ENCODE measurements around the gene ZFYVE16.
"Not testable (repeated sequence)": the region's sequence is repeated elsewhere in the genome, so short reads cannot be mapped to it uniquely, and the experiment has no call there.

Gene ZFYVE16

GRCh38 chr5:80389580-80389979 is 18.3 kb upstream of the ZFYVE16 start:
- Histone ChIP-seq H3K9me3 (ENCODE audit: control insufficient read depth, low read depth, low read length) (no peaks in the 10 kb centered on the region), H3K4me1 (ENCODE audit: control insufficient read depth, low read depth, low read length) (no peaks in the 10 kb centered on the region), H3K36me3 (ENCODE audit: control insufficient read depth, low read depth, low read length) (no peaks in the 10 kb centered on the region), H3K4me3 (ENCODE audit: low read length) (no peak overlapping the region), H3K27me3 (ENCODE audit: control insufficient read depth, insufficient read depth, low read length) (no peaks in the 10 kb centered on the region), H3K27ac (ENCODE audit: low read length) (no peak overlapping the region), H3K9ac (ENCODE audit: low read length) (no peak overlapping the region)

- not testable (repeated sequence) for H3K36me3 ChIP-seq (ENCODE audit: control insufficient read depth, low read depth, low read length); H3K27ac ChIP-seq (ENCODE audit: low read length); H3K4me1 ChIP-seq (ENCODE audit: control insufficient read depth, low read depth, low read length); H3K4me3 ChIP-seq (ENCODE audit: low read length); H3K27me3 ChIP-seq (ENCODE audit: control insufficient read depth, insufficient read depth, low read length); H3K9me3 ChIP-seq (ENCODE audit: control insufficient read depth, low read depth, low read length); H3K9ac ChIP-seq (ENCODE audit: low read length)
Measured at GRCh38 chr5:80390413-80390812, 17.5 kb upstream of the ZFYVE16 start.

- H3K9me3 ChIP-seq (ENCODE audit: control insufficient read depth, low read depth, low read length); H3K36me3 ChIP-seq (ENCODE audit: control insufficient read depth, low read depth, low read length); H3K4me3 ChIP-seq (ENCODE audit: low read length); H3K27ac ChIP-seq (ENCODE audit: low read length); H3K9ac ChIP-seq (ENCODE audit: low read length); H3K4me1 ChIP-seq (ENCODE audit: control insufficient read depth, low read depth, low read length); H3K27me3 ChIP-seq (ENCODE audit: control insufficient read depth, insufficient read depth, low read length): not testable (repeated sequence)
Measured at GRCh38 chr5:80391267-80391666, 16.6 kb upstream of the ZFYVE16 start.

GRCh38 chr5:80399526-80400239 is 8.2 kb upstream of the ZFYVE16 start:
- Histone ChIP-seq H3K27ac (ENCODE audit: low read length) (no peak overlapping the region), H3K36me3 (ENCODE audit: control insufficient read depth, low read depth, low read length) (no peaks in the 10 kb centered on the region), H3K27me3 (ENCODE audit: control insufficient read depth, insufficient read depth, low read length) (no peaks in the 10 kb centered on the region), H3K9ac (ENCODE audit: low read length) (no peak overlapping the region), H3K4me1 (ENCODE audit: control insufficient read depth, low read depth, low read length) (no peaks in the 10 kb centered on the region), H3K9me3 (ENCODE audit: control insufficient read depth, low read depth, low read length) (no peaks in the 10 kb centered on the region), H3K4me3 (ENCODE audit: low read length) (no peak overlapping the region)

GRCh38 chr5:80400368-80400767 is 7.5 kb upstream of the ZFYVE16 start:
- not testable (repeated sequence) for H3K9me3 ChIP-seq (ENCODE audit: control insufficient read depth, low read depth, low read length); H3K9ac ChIP-seq (ENCODE audit: low read length); H3K27me3 ChIP-seq (ENCODE audit: control insufficient read depth, insufficient read depth, low read length); H3K36me3 ChIP-seq (ENCODE audit: control insufficient read depth, low read depth, low read length); H3K4me1 ChIP-seq (ENCODE audit: control insufficient read depth, low read depth, low read length); H3K4me3 ChIP-seq (ENCODE audit: low read length); H3K27ac ChIP-seq (ENCODE audit: low read length)

- Histone ChIP-seq H3K9me3 (ENCODE audit: control insufficient read depth, low read depth, low read length) (no peaks in the 10 kb centered on the region), H3K27ac (ENCODE audit: low read length) (no peak overlapping the region)
Measured at GRCh38 chr5:80403782-80404181, 4.1 kb upstream of the ZFYVE16 start.

GRCh38 chr5:80406980-80407734 is 707 bp upstream of the ZFYVE16 start:
- H3K27me3 ChIP-seq (ENCODE audit: control insufficient read depth, insufficient read depth, low read length), result no peaks in the 10 kb centered on the region
- peak overlapping the region; percentile 35 for H3K27ac ChIP-seq (ENCODE audit: low read length)
- H3K36me3 ChIP-seq (ENCODE audit: control insufficient read depth, low read depth, low read length), result peaks cover 3% of the 10 kb centered on the region
- peak overlapping the region; percentile 98 for H3K4me3 ChIP-seq (ENCODE audit: low read length)
- peak overlapping the region; percentile 80 for H3K9ac ChIP-seq (ENCODE audit: low read length)
- H3K4me1 ChIP-seq (ENCODE audit: control insufficient read depth, low read depth, low read length), result peaks cover 10% of the 10 kb centered on the region
- no peaks in the 10 kb centered on the region for H3K9me3 ChIP-seq (ENCODE audit: control insufficient read depth, low read depth, low read length)

More at GRCh38 chr5:80403782-80404181, 4.1 kb upstream of the ZFYVE16 start:
- Histone ChIP-seq H3K4me3 (ENCODE audit: low read length) (no peak overlapping the region), H3K36me3 (ENCODE audit: control insufficient read depth, low read depth, low read length) (no peaks in the 10 kb centered on the region), H3K27me3 (ENCODE audit: control insufficient read depth, insufficient read depth, low read length) (no peaks in the 10 kb centered on the region), H3K9ac (ENCODE audit: low read length) (no peak overlapping the region), H3K4me1 (ENCODE audit: control insufficient read depth, low read depth, low read length) (no peaks in the 10 kb centered on the region)

GRCh38 chr5:80408484-80409366 is 861 bp downstream of the ZFYVE16 start:
- Histone ChIP-seq H3K4me3 (ENCODE audit: low read length) (peak overlapping the region; percentile 98), H3K9ac (ENCODE audit: low read length) (peak overlapping the region; percentile 80), H3K27ac (ENCODE audit: low read length) (no peak overlapping the region), H3K36me3 (ENCODE audit: control insufficient read depth, low read depth, low read length) (peaks cover 3% of the 10 kb centered on the region), H3K27me3 (ENCODE audit: control insufficient read depth, insufficient read depth, low read length) (no peaks in the 10 kb centered on the region), H3K9me3 (ENCODE audit: control insufficient read depth, low read depth, low read length) (no peaks in the 10 kb centered on the region), H3K4me1 (ENCODE audit: control insufficient read depth, low read depth, low read length) (peaks cover 10% of the 10 kb centered on the region)

GRCh38 chr5:80409367-80409966 is 1.6 kb downstream of the ZFYVE16 start:
- Histone ChIP-seq H3K36me3 (ENCODE audit: control insufficient read depth, low read depth, low read length) (peaks cover 3% of the 10 kb centered on the region), H3K9ac (ENCODE audit: low read length) (peak overlapping the region; percentile 80), H3K27ac (ENCODE audit: low read length) (no peak overlapping the region), H3K4me1 (ENCODE audit: control insufficient read depth, low read depth, low read length) (peaks cover 10% of the 10 kb centered on the region), H3K4me3 (ENCODE audit: low read length) (peak overlapping the region; percentile 98), H3K27me3 (ENCODE audit: control insufficient read depth, insufficient read depth, low read length) (no peaks in the 10 kb centered on the region), H3K9me3 (ENCODE audit: control insufficient read depth, low read depth, low read length) (no peaks in the 10 kb centered on the region)

- Histone ChIP-seq H3K27ac (ENCODE audit: low read length) (no peak overlapping the region), H3K9ac (ENCODE audit: low read length) (no peak overlapping the region), H3K4me3 (ENCODE audit: low read length) (no peak overlapping the region), H3K36me3 (ENCODE audit: control insufficient read depth, low read depth, low read length) (peaks cover 3% of the 10 kb centered on the region), H3K9me3 (ENCODE audit: control insufficient read depth, low read depth, low read length) (no peaks in the 10 kb centered on the region), H3K27me3 (ENCODE audit: control insufficient read depth, insufficient read depth, low read length) (no peaks in the 10 kb centered on the region), H3K4me1 (ENCODE audit: control insufficient read depth, low read depth, low read length) (peaks cover 10% of the 10 kb centered on the region)
Measured at GRCh38 chr5:80411589-80412219, 3.8 kb downstream of the ZFYVE16 start.

- Histone ChIP-seq H3K4me3 (ENCODE audit: low read length) (no peak overlapping the region), H3K27me3 (ENCODE audit: control insufficient read depth, insufficient read depth, low read length) (no peaks in the 10 kb centered on the region), H3K9ac (ENCODE audit: low read length) (no peak overlapping the region), H3K36me3 (ENCODE audit: control insufficient read depth, low read depth, low read length) (peaks cover 3% of the 10 kb centered on the region), H3K4me1 (ENCODE audit: control insufficient read depth, low read depth, low read length) (peaks cover 8% of the 10 kb centered on the region), H3K27ac (ENCODE audit: low read length) (no peak overlapping the region), H3K9me3 (ENCODE audit: control insufficient read depth, low read depth, low read length) (no peaks in the 10 kb centered on the region)
Measured at GRCh38 chr5:80414113-80414512, 6.2 kb downstream of the ZFYVE16 start.

Measured in iPS-18a (cell line).